Midbrain (tissue), 1 donor: Measurements from ENCODE around the gene SRPRA.
"Not testable (repeated sequence)": the region's sequence is repeated elsewhere in the genome, so short reads cannot be mapped to it uniquely, and the experiment has no call there.

Experiments used
- DNase-seq: peaks from one replicate; lab custom pipeline; 2025; lab: John Stamatoyannopoulos, UW

SRPRA gene

DNA sequence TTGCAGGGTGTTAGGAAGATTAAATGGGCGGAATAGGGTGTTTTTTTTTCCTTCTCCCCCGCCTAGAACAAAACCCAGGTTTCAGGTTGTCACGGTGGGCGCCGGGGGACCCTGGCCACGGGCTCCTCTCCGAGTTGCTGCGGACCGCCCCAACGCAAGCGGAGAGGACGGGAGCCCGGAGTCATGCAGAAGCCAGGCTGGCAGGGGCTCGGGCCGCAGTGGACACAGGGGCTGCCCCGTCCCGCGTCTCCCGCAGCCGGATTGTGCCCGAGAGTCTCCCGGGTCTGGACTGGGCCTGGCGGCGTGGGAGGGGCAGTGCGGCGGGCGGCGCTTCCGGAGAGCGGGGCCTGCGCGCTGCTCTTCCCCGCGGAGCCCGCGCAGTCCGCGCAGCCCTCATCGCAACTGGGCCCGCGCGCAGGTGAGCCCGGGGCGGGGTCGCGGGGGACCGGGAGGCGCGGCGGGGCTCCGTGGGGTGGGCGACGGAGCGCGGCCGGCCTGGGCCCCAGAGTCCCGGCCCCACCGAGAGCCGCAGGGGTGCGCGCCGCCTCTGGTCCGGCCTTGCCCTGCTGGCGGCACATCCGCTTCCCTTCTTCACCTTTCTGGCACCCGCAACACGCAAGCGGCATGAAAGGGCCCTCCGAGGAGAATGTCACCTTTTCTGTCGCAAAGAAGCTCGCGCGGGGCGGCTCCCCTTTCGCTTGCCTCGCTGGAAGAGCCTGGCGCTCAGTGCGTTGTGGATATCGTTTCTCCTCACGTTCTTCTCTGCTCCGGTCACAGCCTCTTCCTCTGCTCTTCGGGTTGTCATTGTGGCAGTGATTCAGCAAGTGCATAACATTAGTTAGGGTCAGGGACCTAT is 14.3 kb upstream of the SRPRA start, which contains the start of gene TIRAP:
Gene TIRAP (plus strand): TSS at position 358 of the 856 bp plus-strand sequence. CDS start 7,802 bp downstream, outside the sequence.
- DNase-seq: peak; percentile 51

GRCh38 chr11:126282361-126282735 is 13.7 kb upstream of the SRPRA start:
- DNase-seq: peak; percentile 37

- DNase-seq: no peak
Measured at GRCh38 chr11:126281666-126282175, 13.0 kb upstream of the SRPRA start.

DNA sequence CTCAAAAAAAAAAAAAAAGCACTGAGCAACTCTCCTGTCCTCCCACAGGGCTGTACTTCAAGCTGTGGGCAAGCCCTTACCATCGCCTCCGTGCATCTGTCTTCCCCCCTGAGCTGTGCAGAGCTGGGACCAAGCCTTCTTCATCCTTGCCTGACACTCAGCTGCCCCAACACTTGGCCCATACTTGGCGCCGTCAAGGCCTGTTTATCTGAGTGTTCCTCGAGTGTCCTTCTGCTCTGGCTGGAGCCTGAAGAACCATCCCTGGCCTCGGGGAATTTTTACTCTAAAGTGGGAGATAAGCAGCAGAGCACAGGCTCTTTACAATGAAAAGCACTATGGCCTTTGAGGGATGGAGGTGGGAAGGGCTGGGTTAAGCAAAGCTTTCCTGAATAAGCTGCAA is 12.6 kb upstream of the SRPRA start:
- DNase-seq: no peak

DNA sequence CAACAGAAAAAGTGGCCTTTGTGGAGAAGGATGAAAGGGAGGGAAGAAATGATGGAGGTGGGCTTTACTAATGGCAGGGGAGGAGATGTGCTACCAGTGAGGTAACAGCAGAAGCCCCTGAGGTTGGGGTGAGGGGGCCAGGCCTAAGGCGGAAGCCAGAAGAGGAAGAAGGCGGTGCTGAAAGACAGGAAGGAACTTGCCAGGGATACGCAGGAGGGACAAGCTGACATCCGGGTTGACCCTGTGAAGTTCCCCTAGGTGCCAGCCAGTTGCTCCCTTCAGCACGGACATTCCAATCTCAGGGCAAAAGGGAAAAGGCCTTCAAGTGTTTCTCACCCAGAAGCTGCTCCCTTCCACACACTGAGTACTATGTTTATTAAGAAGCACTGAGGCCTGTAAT is 11.9 kb upstream of the SRPRA start:
- no peak for DNase-seq

GRCh38 chr11:126279191-126279590 is 10.5 kb upstream of the SRPRA start:
- no peak for DNase-seq

GRCh38 chr11:126277780-126278179 is 9.1 kb upstream of the SRPRA start:
- no peak for DNase-seq

DNA sequence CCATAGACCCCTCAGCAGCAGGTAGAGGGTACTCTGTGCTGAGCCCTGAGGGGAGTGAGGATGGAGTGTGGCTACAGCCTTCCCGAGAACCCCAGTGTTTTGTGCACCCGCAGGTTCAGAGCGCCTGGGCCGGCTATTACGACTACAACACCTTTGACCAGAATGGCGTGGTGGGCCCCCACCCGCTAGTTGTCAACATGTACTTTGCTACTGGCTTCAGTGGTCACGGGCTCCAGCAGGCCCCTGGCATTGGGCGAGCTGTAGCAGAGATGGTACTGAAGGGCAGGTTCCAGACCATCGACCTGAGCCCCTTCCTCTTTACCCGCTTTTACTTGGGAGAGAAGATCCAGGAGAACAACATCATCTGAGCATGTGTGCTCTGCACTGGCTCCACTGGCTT is 8.6 kb upstream of the SRPRA start:
- no peak for DNase-seq

DNA sequence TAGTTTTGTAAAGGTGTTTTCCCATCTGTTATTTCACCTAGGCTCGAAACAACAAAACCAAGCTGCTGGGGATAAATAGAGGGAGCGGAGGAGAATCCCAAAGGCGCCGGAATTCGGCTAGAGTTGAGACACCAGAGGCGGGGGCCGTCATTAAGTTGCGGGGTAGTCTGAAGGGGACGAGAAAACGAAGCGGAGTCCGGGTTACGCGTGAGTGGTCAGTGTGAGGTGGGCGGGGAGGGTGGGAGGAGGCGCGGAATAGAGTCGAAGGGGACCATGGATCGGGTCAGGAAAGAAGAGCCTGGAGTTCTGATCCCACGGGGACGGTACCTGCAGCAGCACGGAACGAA is 361 bp downstream of the SRPRA start:
- DNase-seq: no peak

DNA sequence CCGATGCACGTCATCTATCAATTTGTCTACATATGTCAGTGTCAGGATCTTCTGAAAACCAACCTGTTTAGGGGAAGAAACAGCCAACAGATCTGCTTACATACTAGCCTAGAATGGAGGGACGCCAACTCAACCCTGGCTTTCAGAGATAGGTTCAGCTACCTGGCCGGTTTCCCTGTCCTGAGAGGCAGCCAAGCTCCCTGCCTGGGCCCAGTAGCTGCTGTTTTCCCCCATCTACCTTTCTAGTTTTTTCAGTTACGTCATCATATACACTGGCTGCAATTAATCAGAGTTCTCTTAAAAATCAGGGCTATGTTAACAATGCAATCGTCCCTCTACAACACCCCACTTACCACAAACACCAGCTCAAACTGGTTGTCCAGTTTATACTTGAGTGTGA is 1.0 kb downstream of the SRPRA start:
- DNase-seq: no peak

- DNase-seq: no peak
Measured at GRCh38 chr11:126265811-126266210, 2.9 kb downstream of the SRPRA start.

- DNase-seq: no peak
Measured at GRCh38 chr11:126263489-126263888, 5.2 kb downstream of the SRPRA start.

DNA sequence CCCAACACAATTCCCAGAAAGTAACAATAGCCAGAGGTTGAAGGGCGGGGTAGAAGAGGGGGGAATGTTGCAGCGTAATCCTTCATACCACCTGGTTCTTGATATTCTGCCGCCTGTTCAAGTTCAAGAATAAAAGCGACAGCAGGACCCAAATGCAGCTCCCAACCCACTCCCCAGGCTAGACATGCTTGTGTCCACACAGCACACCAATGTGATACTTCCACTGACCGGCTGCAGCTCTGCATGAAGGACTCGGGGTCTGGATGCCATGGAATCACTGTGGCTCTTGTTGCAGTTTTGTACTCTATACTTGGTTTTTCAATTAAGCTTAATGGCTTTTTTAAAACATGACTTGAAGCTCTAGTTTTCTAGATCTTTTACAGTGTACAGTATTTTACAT is 6.5 kb downstream of the SRPRA start:
- DNase-seq: no peak

DNA sequence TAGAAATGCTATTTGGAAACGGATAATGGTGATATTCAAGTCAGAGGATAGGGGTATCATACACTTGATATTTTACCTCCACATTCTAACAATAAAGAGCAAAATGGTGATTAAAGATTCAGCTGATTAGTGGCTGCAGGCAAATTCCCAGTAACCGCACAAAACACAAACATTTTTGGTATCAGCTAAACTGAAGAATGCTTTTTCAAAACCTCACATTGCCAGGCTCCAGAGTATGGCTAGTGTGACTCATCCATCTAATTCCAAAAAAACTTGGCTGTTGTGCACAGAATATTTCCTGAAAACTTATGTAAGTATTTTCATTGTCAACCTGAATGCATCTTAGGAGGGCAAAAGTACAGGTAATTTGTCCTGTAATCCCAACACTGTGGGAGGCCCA is 10.9 kb downstream of the SRPRA start:
- no peak for DNase-seq

GRCh38 chr11:126257144-126257543 is 11.6 kb downstream of the SRPRA start:
- DNase-seq: no peak

- DNase-seq: no peak
Measured at GRCh38 chr11:126256216-126256615, 12.5 kb downstream of the SRPRA start.

DNA sequence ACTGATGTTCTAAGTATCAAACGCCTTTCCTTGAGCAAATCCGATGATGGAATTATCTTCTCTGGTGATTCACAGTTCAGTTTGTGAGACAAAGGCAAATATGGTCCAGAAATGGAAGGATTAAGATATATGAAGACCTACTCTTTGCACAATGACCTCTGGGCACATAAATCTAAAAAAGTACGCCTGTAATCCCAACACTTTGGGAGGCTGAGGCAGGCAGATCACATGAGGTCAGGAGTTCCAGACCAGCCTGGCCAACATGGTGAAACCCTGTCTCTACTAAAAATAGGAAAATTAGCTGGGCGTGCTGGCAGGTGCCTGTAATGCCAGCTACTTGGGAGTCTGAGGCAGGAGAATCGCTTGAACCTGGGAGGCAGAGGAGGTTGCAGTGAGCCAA is 13.2 kb downstream of the SRPRA start:
- DNase-seq: not testable (repeated sequence)

GRCh38 chr11:126254819-126255218 is 13.9 kb downstream of the SRPRA start:
- DNase-seq: no peak

- no peak for DNase-seq
Measured at GRCh38 chr11:126253265-126253664, 15.4 kb downstream of the SRPRA start.

DNA sequence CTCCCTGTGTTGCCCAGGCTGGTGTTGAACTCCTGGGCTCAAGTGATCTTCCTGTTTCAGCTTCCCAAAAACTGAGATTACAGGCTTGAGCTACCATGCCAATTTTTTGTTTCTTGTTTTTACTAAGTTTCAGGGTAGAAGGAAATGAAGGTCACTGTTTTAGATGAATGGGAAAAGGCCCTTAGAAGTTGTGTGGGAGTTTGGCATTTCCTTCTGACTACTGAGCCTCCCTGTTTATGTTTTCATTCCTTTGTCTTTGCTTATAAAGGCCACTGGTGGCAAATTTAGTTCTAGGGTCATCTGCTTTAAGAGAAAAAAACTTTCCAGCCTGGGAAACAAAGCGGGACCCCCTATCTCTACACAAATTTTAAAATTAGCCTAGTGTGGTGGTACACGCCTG is 22.1 kb downstream of the SRPRA start:
- DNase-seq: no peak

GRCh38 chr11:126233391-126233790 is 35.3 kb downstream of the SRPRA start:
- no peak for DNase-seq

- no peak for DNase-seq
Measured at GRCh38 chr11:126232683-126233082, 36.0 kb downstream of the SRPRA start.

GRCh38 chr11:126231725-126232459 is 36.8 kb downstream of the SRPRA start:
- DNase-seq: no peak
